HG02759 (cell line): ENCODE measurements around the gene PTPRM.

Source experiments
- ATAC-seq: cut with Tn5 transposase; IDR thresholded peaks from one replicate; pipeline ENCODE4 v1.9.1; 2021; ENCODE audit warnings: mild to moderate bottlenecking, moderate library complexity; ENCODE audit not compliant: unreplicated experiment

Gene PTPRM

GRCh38 chr18:7789856-7790552 lies 222.9 kb downstream of the PTPRM start:
- ATAC-seq, result no peak

- no peak for ATAC-seq
These were observed 226.0 kb downstream of the PTPRM start for GRCh38 chr18:7793100-7793499.

- ATAC-seq, result no peak
These were observed 236.9 kb downstream of the PTPRM start for GRCh38 chr18:7803956-7804469.

- no peak for ATAC-seq
These were observed 238.0 kb downstream of the PTPRM start for GRCh38 chr18:7805096-7805495.

- no peak for ATAC-seq
These were observed 238.8 kb downstream of the PTPRM start for GRCh38 chr18:7805880-7806279.

- no peak for ATAC-seq
These were observed 240.9 kb downstream of the PTPRM start for GRCh38 chr18:7807936-7808453.

GRCh38 chr18:7808992-7809391 lies 241.9 kb downstream of the PTPRM start:
- no peak for ATAC-seq

- ATAC-seq, result no peak
These were observed 242.3 kb downstream of the PTPRM start for GRCh38 chr18:7809455-7809854.

- no peak for ATAC-seq
These were observed 242.9 kb downstream of the PTPRM start for GRCh38 chr18:7809978-7810377.

- no peak for ATAC-seq
These were observed 245.4 kb downstream of the PTPRM start for GRCh38 chr18:7812431-7813063.

GRCh38 chr18:7813131-7813530 lies 246.0 kb downstream of the PTPRM start:
- no peak for ATAC-seq

- ATAC-seq, result no peak
These were observed 247.7 kb downstream of the PTPRM start for GRCh38 chr18:7814754-7815315.

GRCh38 chr18:7815787-7816186 lies 248.7 kb downstream of the PTPRM start:
- ATAC-seq, result no peak

GRCh38 chr18:7817575-7818230 lies 250.6 kb downstream of the PTPRM start:
- no peak for ATAC-seq

- no peak for ATAC-seq
These were observed 254.7 kb downstream of the PTPRM start for GRCh38 chr18:7821784-7822183.

GRCh38 chr18:7822435-7823331 lies 255.6 kb downstream of the PTPRM start:
- no peak for ATAC-seq

GRCh38 chr18:7824970-7825369 lies 257.9 kb downstream of the PTPRM start:
- no peak for ATAC-seq

- no peak for ATAC-seq
These were observed 263.4 kb downstream of the PTPRM start for GRCh38 chr18:7830468-7830867.

GRCh38 chr18:7839548-7839947 lies 272.4 kb downstream of the PTPRM start:
- ATAC-seq, result no peak

- no peak for ATAC-seq
These were observed 273.3 kb downstream of the PTPRM start for GRCh38 chr18:7840411-7840810.
